ENCODE measurements around the gene COL5A3.

COL5A3 gene

GRCh38 chr19:10033614-10034013 is 23.3 kb upstream of the COL5A3 start:
- TF ChIP-seq, protein P1, sequence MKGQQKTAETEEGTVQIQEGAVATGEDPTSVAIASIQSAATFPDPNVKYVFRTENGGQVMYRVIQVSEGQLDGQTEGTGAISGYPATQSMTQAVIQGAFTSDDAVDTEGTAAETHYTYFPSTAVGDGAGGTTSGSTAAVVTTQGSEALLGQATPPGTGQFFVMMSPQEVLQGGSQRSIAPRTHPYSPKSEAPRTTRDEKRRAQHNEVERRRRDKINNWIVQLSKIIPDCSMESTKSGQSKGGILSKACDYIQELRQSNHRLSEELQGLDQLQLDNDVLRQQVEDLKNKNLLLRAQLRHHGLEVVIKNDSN (IDR thresholded peaks at IDR 0.05), result no peak
- TF ChIP-seq CEBPB (IDR thresholded peaks at IDR 0.05), result no peak
- no peak for TF ChIP-seq RAD21 (IDR thresholded peaks at IDR 0.05; ENCODE audit: low read depth)
- no peak for TF ChIP-seq NFIC (IDR thresholded peaks at IDR 0.05)
- no peak for TF ChIP-seq TCF12 (IDR thresholded peaks at IDR 0.05; ENCODE audit: low read depth)
- TF ChIP-seq CREB1 (IDR thresholded peaks at IDR 0.05; ENCODE audit: low read depth), result no peak
- no peak for TF ChIP-seq YY1 (IDR thresholded peaks at IDR 0.05; ENCODE audit: low read depth)
- TF ChIP-seq MAX (IDR thresholded peaks at IDR 0.05), result no peak
- no peak for TF ChIP-seq TEAD4 (IDR thresholded peaks at IDR 0.05)
- TF ChIP-seq FOXM1 (IDR thresholded peaks at IDR 0.05; ENCODE audit: borderline replicate concordance, low read depth), result no peak
- no peak for TF ChIP-seq EP300 (IDR thresholded peaks at IDR 0.05; ENCODE audit: borderline replicate concordance)

DNA sequence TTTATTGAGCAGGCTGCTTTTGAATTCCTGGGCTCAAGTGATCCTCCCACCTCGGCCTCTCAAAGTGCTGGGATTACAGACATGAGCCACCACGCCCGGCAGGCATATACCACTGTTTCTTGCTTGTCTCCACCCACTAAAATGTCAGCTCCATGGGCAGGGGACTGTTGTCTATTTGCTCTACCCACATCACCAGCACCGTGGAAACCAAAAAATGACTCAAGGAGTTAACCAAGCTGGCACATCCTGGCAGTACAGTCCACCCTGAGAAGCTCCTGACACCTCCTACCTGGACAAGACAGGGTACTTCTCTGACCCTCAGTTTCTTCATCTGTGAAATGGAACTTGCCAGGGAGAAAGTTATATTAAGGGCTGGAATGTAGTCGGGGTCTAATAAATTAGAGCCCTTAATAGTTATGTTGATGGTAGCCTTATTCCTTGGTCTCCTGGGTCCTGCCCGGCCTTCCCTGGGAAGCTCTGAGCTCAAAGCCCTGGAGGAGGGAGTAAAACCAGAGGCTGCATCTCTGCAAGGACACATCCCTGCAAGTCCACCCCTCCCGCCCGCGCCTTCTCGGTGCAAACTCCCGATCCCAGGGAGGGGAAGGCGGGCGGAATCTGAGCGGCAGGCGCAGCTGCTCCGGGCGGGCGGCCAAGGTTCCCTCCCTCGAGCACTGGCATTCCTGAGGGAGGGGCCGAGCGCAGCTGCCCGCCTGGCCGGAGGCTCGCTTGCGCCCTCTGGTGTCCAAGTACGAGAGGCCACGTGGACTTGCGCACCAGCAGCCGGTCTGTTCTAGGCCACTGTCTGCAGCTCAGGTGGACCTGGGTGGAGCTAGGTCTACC is 17.1 kb upstream of the COL5A3 start:
- TF ChIP-seq EGR1 (IDR thresholded peaks at IDR 0.05) (no peak), CREB1 (IDR thresholded peaks at IDR 0.05; ENCODE audit: low read depth) (no peak; the same call in 1 of the 2 replicates), REST (IDR thresholded peaks at IDR 0.05; ENCODE audit: low read depth) (0 out of 2 replicates have a peak, but pooled peaks have one; percentile 32), RAD21 (IDR thresholded peaks at IDR 0.05; ENCODE audit: low read depth) (peak; percentile 90), TAF1 (IDR thresholded peaks at IDR 0.05; ENCODE audit: low read depth) (no peak), CEBPB (IDR thresholded peaks at IDR 0.05) (0 out of 2 replicates have a peak, but pooled peaks have one; percentile 3), YY1 (IDR thresholded peaks at IDR 0.05; ENCODE audit: low read depth) (peak; percentile 43; the same call in 1 of the 2 replicates), TEAD4 (IDR thresholded peaks at IDR 0.05) (peak; percentile 99), MAX (IDR thresholded peaks at IDR 0.05) (peak; percentile 99), NFIC (IDR thresholded peaks at IDR 0.05) (peak; percentile 94), FOXM1 (IDR thresholded peaks at IDR 0.05; ENCODE audit: borderline replicate concordance, low read depth) (no peak; the same call in 1 of the 2 replicates), EP300 (IDR thresholded peaks at IDR 0.05; ENCODE audit: borderline replicate concordance) (peak; percentile 65; the same call in 1 of the 2 replicates), TCF12 (IDR thresholded peaks at IDR 0.05; ENCODE audit: low read depth) (peak; percentile 89), ZBTB7A (IDR thresholded peaks at IDR 0.05; ENCODE audit: low read depth) (no peak)
- TF ChIP-seq, protein P1 (IDR thresholded peaks at IDR 0.05), result peak; percentile 90

DNA sequence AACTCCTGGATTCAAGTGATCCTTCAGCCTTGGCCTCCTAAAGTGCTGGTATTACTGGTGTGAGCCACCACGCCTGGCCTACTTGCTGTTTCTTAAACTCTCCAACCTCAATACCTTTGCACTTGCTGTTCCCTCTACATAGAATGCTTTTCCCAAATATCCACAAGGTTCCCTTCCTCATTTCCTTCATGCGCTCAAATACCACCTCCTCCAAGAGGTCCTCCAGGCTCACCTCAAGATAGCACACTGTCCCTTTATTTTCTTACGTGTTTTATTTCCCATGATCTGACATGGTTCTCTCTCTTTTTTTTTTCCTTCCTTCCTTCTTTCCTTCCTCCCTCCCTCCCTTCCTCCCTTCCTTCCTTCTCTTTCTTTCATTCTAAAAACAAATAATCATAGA is 16.4 kb upstream of the COL5A3 start:
- no peak for TF ChIP-seq CREB1 (IDR thresholded peaks at IDR 0.05; ENCODE audit: low read depth)
- no peak for TF ChIP-seq TEAD4 (IDR thresholded peaks at IDR 0.05)
- TF ChIP-seq ZBTB7A (IDR thresholded peaks at IDR 0.05; ENCODE audit: low read depth), result no peak
- TF ChIP-seq, protein P1 (IDR thresholded peaks at IDR 0.05), result no peak
- TF ChIP-seq EP300 (IDR thresholded peaks at IDR 0.05; ENCODE audit: borderline replicate concordance), result no peak
- TF ChIP-seq RAD21 (IDR thresholded peaks at IDR 0.05; ENCODE audit: low read depth), result no peak
- TF ChIP-seq FOXM1 (IDR thresholded peaks at IDR 0.05; ENCODE audit: borderline replicate concordance, low read depth), result no peak
- TF ChIP-seq TAF1 (IDR thresholded peaks at IDR 0.05; ENCODE audit: low read depth), result no peak
- no peak for TF ChIP-seq CEBPB (IDR thresholded peaks at IDR 0.05)
- TF ChIP-seq EGR1 (IDR thresholded peaks at IDR 0.05), result no peak
- no peak for TF ChIP-seq NFIC (IDR thresholded peaks at IDR 0.05)
- TF ChIP-seq TCF12 (IDR thresholded peaks at IDR 0.05; ENCODE audit: low read depth), result no peak
- TF ChIP-seq YY1 (IDR thresholded peaks at IDR 0.05; ENCODE audit: low read depth), result no peak
- TF ChIP-seq REST (IDR thresholded peaks at IDR 0.05; ENCODE audit: low read depth), result no peak

DNA sequence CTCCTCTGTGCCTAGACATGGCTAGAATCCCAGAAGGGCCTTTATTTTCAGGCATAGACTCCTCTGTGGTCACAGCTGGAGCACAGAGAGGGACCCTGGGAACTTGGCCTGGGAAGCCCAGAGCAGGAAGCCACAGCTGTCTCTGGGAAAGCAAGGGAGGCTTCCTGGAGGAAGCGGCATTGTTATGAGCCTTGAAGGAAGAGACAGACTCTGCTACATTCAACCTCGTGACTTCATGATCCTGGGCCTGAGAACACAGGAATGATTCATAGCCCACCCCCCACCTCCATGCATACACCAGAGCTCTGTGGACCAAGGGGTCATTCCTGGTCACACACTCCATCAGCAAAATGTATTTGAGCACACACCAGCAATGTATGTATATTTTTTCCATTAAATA is 11.6 kb upstream of the COL5A3 start:
- TF ChIP-seq TEAD4 (IDR thresholded peaks at IDR 0.05) (no peak), ZBTB7A (IDR thresholded peaks at IDR 0.05; ENCODE audit: low read depth) (no peak), RAD21 (IDR thresholded peaks at IDR 0.05; ENCODE audit: low read depth) (no peak), FOXM1 (IDR thresholded peaks at IDR 0.05; ENCODE audit: borderline replicate concordance, low read depth) (no peak), TCF12 (IDR thresholded peaks at IDR 0.05; ENCODE audit: low read depth) (no peak), TAF1 (IDR thresholded peaks at IDR 0.05; ENCODE audit: low read depth) (no peak), CREB1 (IDR thresholded peaks at IDR 0.05; ENCODE audit: low read depth) (no peak), CEBPB (IDR thresholded peaks at IDR 0.05) (no peak), EGR1 (IDR thresholded peaks at IDR 0.05) (no peak)
- TF ChIP-seq, protein P1 (IDR thresholded peaks at IDR 0.05), result no peak

Measured in Ishikawa (cell line).